GM19395 (cell line): ENCODE data around the gene VAMP7.
"Not testable (repeated sequence)": the region's sequence is repeated elsewhere in the genome, so short reads cannot be mapped to it uniquely, and the experiment has no call there.

Source experiments
- ATAC-seq: cut with Tn5 transposase; IDR thresholded peaks from one replicate; pipeline ENCODE4 v1.9.1; 2021; ENCODE audit warnings: mild to moderate bottlenecking, moderate library complexity; ENCODE audit not compliant: unreplicated experiment

Gene VAMP7

GRCh38 chrX:155986995-155987394 lies 105.8 kb downstream of the VAMP7 start:
- not testable (repeated sequence) for ATAC-seq

DNA sequence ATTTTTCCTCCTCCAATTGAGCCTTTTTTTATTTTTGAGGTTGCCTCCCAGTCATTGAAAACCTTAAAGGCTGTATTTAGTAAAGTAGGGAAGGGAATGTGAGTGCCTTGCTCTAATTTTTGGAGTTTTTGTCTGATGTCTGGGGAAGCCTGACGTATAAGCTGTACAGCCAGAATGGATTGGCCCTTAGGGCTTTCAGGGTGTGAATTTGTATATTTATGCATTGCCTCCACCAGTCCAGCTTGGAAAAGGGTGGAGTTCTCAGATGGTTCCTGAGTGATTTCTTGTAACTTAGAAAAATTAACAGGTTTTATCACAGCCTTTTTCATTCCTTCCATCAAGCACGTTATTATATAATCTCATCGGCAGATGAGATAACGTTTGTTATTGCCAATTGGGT lies 107.7 kb downstream of the VAMP7 start:
- ATAC-seq = no peak
